Measurements from ENCODE around the gene RNF111.
"Not testable (repeated sequence)": the region's sequence is repeated elsewhere in the genome, so short reads cannot be mapped to it uniquely, and the experiment has no call there.

Gene RNF111

DNA sequence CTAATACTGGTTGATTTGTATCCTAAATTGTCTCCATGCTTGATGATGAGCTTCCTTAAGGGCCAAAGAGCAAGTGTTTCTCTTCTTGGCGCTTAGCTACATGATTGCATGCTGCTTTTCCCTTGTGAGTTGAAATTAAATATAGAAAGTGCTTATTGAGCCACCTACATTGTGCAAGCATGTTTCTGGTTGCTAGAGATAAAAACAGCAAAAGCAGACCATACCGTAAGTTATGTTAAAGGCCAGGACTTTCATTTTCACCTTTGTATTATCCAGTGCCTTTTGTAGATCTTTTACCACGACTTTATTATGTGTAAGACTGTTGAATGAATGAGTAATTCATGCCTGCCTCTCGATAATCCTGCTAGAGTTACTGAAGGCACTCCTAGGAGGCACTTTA lies 75.6 kb downstream of the RNF111 start:
- DNase-seq = no peak

GRCh38 chr15:59069430-59069829 lies 82.0 kb downstream of the RNF111 start:
- DNase-seq = no peak

DNA sequence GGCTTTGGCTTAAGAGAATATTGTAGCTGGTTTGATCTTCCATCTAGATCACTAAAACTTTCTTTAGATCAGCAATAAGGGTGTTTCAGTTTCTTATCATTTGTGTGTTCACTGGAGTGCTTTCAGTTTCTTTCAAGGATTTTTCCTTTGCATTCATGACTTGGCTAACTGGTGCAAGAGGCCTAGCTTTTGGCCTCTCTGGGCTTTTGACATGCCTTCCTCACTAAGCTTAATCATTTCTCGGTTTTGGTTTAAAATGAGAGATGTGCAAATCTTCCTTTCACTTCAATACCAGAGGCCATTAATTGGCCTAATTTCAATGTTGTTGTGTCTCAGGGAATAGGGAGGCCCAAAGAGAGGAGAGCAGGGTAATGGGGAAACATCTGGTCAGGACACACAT lies 87.1 kb downstream of the RNF111 start:
- DNase-seq = no peak

DNA sequence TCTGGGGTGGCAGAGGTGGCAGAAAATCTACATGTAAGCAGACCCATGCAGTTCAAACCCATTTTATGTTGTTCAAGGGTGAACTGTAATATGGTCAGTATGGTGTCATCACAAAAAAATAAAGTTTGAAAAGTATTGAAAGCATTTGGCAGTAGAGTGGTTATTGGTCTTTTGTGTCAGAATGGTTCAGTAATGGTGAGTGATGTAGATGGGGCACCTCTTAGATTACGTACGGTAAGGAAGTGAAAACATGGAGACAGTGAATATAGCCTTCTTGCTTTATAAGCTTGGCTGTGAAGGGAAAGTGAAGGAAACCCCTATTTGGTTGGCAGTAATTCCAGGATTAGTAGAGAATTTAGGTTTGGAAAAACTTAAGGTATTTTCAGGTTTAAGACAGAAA lies 100.3 kb downstream of the RNF111 start:
- no peak for DNase-seq

DNA sequence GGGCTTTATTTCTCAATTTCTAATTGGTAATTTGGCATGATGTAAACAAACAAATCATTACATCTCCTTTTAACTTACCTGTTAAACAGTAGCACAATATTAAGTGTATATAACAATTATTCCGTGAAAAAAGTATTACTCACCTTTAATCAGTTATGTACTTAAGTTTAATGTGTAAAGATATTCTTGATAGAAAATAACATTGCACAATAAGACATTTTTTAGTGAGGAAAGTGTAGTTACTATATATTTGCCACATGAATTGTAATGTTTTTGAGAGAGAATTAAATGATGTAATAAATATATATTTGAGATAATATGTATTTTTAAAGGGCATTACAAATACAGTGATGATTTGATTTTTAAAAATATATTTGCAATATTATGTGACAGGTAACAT lies 106.6 kb downstream of the RNF111 start:
- DNase-seq = no peak

DNA sequence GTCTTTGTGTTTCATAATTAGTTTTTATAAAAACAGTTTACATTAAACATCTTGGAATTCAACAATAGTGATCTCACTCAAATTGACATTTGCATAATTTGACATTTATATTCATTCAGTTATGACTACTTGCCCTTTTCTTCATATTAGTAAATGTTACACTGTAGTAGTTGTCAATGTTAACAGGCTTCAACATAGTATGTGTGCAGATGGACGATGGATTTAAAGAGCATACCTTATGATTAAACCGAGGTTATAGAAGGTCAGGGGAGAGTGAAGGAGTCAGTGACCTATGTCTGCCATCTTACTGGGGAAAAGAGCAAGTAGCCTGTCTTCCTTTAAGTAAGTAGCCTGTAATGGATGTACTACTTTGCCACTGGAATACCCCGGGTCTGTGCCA lies 109.0 kb downstream of the RNF111 start:
- no peak for DNase-seq

DNA sequence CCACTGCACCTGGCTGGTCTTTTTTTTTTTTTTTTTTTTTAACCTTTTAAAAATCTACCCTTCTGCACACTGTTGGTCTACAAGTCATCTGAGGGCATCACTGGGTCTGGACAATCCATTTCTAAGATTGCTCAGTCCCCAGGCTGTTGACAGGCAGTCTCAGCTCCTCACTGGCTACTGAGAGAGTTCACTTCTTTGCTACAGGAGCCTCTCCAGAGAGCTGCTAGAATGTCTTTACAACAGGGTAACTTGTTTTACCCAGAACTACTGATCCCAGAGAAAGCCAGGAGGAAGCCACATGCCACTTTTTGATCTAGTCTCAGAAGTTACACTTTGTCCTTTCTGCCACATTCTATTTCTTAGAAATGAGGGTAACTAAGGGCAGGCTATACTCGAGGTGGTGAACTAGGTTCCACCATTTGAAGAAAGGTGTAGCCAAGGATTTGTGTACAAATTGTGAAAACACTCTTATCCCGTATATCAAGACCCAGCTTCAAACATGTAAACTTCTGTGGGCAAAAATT lies 111.8 kb downstream of the RNF111 start:
- DNase-seq = no peak

DNA sequence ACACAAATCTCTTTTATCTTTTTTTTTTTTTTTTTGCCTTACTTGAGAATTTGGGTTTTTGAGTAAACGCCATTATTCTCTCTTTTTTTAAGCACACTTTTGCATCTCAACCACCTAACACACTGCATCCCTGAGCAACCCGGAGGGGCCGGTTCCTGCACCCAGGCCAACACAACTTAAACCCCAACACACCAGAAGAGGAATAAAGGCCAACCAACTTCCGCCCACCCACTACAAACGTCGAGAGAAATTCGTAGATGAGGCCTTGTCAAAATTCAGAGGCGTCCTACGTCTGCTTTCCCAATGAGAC lies 117.1 kb downstream of the RNF111 start:
- DNase-seq = no peak

GRCh38 chr15:59104912-59105732 lies 117.7 kb downstream of the RNF111 start, which contains the start of gene CCNB2:
Gene CCNB2, plus strand, starts transcription at chr15:59105146. Its CDS starts 123 bp downstream, at chr15:59105269.
- DNase-seq = peak; percentile 94

DNA sequence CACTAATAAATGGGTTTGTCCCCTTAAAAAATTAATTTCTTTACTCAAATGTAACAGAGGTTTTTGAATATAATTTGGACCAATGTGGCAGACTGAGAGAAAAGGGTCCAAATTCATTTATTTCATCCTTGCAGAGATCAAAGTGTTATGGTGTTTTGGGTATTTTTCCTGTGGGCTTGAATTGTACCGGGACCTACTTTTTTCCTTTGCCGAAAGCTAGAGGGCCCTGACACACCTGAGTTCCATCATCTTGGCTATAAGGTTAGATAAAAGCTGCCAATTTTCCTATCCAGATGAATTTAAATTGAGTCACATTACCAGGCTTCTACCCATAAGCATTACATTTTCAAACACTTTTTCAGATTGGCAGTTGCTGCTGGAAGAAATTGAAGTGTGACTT lies 118.4 kb downstream of the RNF111 start:
- DNase-seq = no peak

DNA sequence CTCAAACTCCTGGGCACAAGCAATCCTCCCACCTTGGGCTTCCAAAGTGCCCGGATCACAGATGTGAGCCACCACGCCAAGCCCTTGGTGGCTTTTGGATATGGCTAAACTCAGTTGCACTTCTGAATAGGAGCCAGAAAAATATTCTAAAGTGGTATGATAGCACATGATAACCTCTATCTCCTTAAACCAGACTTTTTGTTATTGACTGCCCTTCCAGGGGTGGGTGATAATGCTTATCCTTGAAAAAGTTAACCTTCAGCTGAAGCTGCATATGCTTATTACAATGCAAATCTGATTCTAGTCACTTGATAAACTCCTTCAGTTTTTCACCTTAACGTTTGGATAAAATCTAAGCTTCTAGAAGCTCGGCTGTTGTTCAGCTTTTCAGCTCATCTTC lies 123.8 kb downstream of the RNF111 start:
- no peak for DNase-seq

DNA sequence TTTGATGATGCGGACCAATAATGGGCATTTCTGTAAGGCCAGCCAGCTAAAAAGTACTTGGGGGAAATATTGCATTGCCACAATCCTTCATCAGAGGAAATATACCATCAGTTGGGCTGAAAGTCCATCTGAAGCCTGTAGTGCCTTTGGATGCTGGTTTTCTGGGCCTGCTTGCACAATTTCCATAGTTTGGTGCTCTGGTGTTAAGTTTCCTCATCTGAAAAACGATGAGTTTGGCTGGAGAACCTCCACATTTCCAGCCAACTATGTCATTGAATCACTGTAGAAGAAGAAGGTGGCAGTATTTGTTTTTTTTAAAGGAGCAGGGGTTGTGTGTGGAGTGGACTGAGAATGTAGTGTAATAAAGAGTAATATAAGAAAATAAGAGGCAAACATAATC lies 127.6 kb downstream of the RNF111 start:
- DNase-seq = no peak

DNA sequence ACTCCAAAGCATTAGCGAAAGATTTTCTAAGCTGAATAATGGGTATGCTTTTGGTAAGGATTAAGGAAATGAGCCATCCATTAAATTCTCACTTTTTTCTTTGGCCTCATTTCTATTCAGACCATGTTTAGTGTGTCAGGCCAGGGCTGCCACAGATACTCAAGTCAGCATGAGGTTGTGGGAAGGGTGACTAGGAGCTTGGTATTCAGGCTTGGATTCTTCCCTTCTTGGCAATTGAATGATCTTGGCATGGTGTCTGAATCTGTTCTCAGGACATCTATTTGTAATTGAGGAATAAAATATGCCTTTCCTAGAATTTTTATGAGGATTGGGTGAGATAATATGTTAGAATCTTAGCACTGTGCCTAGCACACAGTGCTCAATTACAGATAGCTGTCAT lies 128.7 kb downstream of the RNF111 start:
- DNase-seq = no peak

DNA sequence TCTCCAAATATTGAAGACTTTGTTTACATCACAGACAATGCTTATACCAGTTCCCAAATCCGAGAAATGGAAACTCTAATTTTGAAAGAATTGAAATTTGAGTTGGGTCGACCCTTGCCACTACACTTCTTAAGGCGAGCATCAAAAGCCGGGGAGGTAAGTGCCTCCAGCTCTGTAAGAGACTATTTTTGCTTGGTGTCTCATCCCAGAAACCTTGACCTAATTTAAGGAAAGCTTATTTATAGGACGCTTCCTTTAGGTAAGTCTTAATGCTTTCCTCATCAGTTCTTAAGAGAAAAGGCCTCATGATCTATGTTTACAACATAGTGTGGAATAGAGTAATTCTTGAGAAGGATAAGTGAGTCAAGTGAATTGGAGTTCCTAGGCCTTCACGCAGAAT lies 129.3 kb downstream of the RNF111 start:
- DNase-seq = no peak

- no peak for DNase-seq
Observed at GRCh38 chr15:59119625-59120024, 132.2 kb downstream of the RNF111 start.

DNA sequence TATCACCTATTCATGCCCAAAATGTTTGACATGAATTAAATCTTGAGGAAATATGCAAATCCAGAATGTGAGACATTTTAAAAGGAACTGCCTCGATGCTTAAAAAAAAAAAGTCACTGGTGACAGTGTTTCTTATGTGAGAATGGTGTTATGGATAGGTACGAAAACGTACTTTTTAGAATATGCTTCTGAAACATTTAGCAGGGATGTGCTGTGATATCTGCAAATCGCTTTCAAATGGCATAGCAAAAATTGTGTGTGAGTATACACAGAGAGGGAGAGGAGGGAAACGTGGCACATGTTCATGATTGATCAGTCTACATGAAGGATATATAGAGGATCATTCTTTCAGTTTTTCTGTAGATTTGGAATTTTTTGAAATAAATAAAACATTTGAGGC lies 133.5 kb downstream of the RNF111 start:
- DNase-seq = no peak

- DNase-seq = no peak
Observed at GRCh38 chr15:59124261-59124660, 136.8 kb downstream of the RNF111 start.

DNA sequence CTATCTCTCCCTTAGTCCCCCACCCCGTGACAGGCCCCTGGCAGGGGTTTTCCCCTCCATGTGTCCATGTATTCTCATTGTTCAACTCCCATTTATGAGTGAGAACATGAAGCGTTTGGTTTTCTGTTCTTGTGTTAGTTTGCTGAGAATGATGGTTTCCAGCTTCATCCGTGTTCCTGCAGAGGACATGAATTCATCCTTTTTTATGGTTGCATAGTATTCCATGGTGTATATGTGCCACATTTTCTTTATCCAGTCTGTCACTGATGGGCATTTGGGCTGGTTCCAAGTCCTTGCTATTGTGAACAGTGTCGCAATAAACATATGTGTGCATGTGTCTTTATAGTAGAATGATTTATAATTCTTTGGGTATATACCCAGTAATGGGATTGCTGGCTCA lies 138.2 kb downstream of the RNF111 start:
- DNase-seq = not testable (repeated sequence)

GRCh38 chr15:59127255-59127654 lies 139.8 kb downstream of the RNF111 start:
- not testable (repeated sequence) for DNase-seq

- DNase-seq = no peak
Observed at GRCh38 chr15:59131456-59131855, 144.0 kb downstream of the RNF111 start.

DNA sequence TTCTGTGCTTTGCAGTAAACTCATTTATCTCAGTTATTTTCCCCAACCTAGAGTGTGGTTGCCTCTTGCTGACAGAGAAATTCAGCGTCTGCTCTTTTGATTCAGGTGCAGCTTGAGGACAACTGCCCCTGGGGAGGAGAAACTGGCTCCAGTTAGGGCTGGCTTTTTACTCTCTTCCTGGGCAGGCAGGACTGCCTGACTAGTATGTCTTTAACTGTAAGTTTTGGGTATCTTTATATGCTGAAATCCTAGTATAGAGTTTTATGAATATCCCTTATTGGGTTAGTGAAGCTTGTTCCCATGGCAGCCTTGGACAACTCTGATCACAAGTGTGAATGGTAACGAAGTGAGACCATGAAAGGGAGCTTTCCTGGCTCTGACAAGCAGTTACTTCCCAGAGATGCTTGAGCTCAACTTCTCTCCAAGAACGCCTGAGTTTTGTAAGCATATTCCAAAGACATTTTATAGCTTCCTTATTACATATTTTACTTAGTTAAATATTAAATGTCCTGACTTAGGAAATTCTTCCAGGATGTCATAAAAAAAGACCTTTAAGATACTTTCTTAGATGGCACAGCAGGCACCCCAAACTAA lies 144.6 kb downstream of the RNF111 start:
- peak; percentile 53 for DNase-seq

- no peak for DNase-seq
Observed at GRCh38 chr15:59133929-59134427, 146.5 kb downstream of the RNF111 start.

- DNase-seq = no peak
Observed at GRCh38 chr15:59137566-59137965, 150.1 kb downstream of the RNF111 start.

- no peak for DNase-seq
Observed at GRCh38 chr15:59138243-59138642, 150.8 kb downstream of the RNF111 start.

Measured in right hindlimb (tissue), 1 donor.